RWPE2 (cell line): Measurements from ENCODE around the gene STIP1.

Experiments used
- ATAC-seq: fragments of 200-7000 bp; cut with Tn5 transposase; 3 replicates; pipeline ENCODE4 v1.9.1; 2021; ENCODE audit warnings: low read depth
- DNase-seq: peaks from one replicate; pipeline ENCODE4 v3.0.0-alpha.2; 2020; ENCODE audit warnings: low spot score
- H3K27ac ChIP-seq: fragments of 450-650 bp; 2 replicates; pipeline ENCODE4 v1.5.1; 2017; ENCODE audit warnings: mild to moderate bottlenecking; ENCODE audit not compliant: poor library complexity, severe bottlenecking
- H3K27me3 ChIP-seq: fragments of 250-450 bp; sonication (Bioruptor Pico); 2 replicates; pipeline ENCODE4 v1.5.1; 2021; ENCODE audit warnings: mild to moderate bottlenecking, moderate library complexity; ENCODE audit not compliant: insufficient read depth, poor library complexity, severe bottlenecking
- H3K36me3 ChIP-seq: fragments of 250-450 bp; sonication (Bioruptor Pico); 2 replicates; pipeline ENCODE4 v1.5.1; 2020; ENCODE audit warnings: low read depth, mild to moderate bottlenecking, moderate library complexity
- H3K4me1 ChIP-seq: fragments of 250-450 bp; sonication (Bioruptor Pico); 2 replicates; pipeline ENCODE4 v1.5.1; 2021; ENCODE audit warnings: mild to moderate bottlenecking, moderate library complexity; ENCODE audit not compliant: insufficient read depth, poor library complexity, severe bottlenecking
- H3K4me3 ChIP-seq: fragments of 250-450 bp; sonication (Bioruptor Pico); 2 replicates; pipeline ENCODE4 v1.5.1; 2021; ENCODE audit warnings: mild to moderate bottlenecking, moderate library complexity; ENCODE audit not compliant: severe bottlenecking
- H3K9me3 ChIP-seq: fragments of 250-450 bp; sonication (Bioruptor Pico); 2 replicates; pipeline ENCODE4 v1.5.1; 2021; ENCODE audit warnings: mild to moderate bottlenecking, moderate library complexity; ENCODE audit not compliant: severe bottlenecking
- CTCF ChIP-seq: fragments of 450-650 bp; IDR thresholded peaks from one replicate; pipeline ENCODE4 v1.5.1; 2017; ENCODE audit warnings: mild to moderate bottlenecking, moderate library complexity; ENCODE audit not compliant: poor library complexity, severe bottlenecking

STIP1 gene

GRCh38 chr11:64251753-64252002 lies 65.7 kb downstream of the STIP1 start:
- H3K4me3 ChIP-seq, result peak overlapping the region; percentile 89
- peaks cover 8% of the 10 kb centered on the region for H3K4me1 ChIP-seq
- DNase-seq, result no peak
- H3K27ac ChIP-seq, result peak overlapping the region; percentile 75
- no peak for ATAC-seq
- TF ChIP-seq CTCF, result no peak
- no peaks in the 10 kb centered on the region for H3K27me3 ChIP-seq
- H3K36me3 ChIP-seq, result peaks cover 32% of the 10 kb centered on the region
- H3K9me3 ChIP-seq, result no peaks in the 10 kb centered on the region

GRCh38 chr11:64252003-64252872 lies 66.3 kb downstream of the STIP1 start:
- Histone ChIP-seq H3K27ac (peak overlapping the region; percentile 75), H3K4me1 (peaks cover 8% of the 10 kb centered on the region), H3K9me3 (no peaks in the 10 kb centered on the region), H3K27me3 (no peaks in the 10 kb centered on the region), H3K36me3 (peaks cover 37% of the 10 kb centered on the region), H3K4me3 (peak overlapping the region; percentile 89)
- no peak for TF ChIP-seq CTCF
- ATAC-seq (peak; percentile 65), DNase-seq (no peak)

- H3K27ac ChIP-seq, result peak overlapping the region; percentile 75
- peak overlapping the region; percentile 89 for H3K4me3 ChIP-seq
- peaks cover 45% of the 10 kb centered on the region for H3K36me3 ChIP-seq
- no peaks in the 10 kb centered on the region for H3K27me3 ChIP-seq
- DNase-seq, result no peak
- no peak for ATAC-seq
- no peaks in the 10 kb centered on the region for H3K9me3 ChIP-seq
- H3K4me1 ChIP-seq, result peaks cover 8% of the 10 kb centered on the region
- no peak for TF ChIP-seq CTCF
Measured at GRCh38 chr11:64253043-64253442, 67.1 kb downstream of the STIP1 start.

- ATAC-seq, result no peak
- H3K4me1 ChIP-seq, result peaks cover 8% of the 10 kb centered on the region
- DNase-seq, result no peak
- no peak for TF ChIP-seq CTCF
- no peaks in the 10 kb centered on the region for H3K9me3 ChIP-seq
- H3K36me3 ChIP-seq, result peaks cover 50% of the 10 kb centered on the region
- peak overlapping the region; percentile 75 for H3K27ac ChIP-seq
- H3K4me3 ChIP-seq, result no peak overlapping the region
- H3K27me3 ChIP-seq, result no peaks in the 10 kb centered on the region
Measured at GRCh38 chr11:64253481-64253880, 67.5 kb downstream of the STIP1 start.
